DMS 273 (cell line): Measurements from ENCODE around the gene TYSND1.
"Not testable (repeated sequence)": the region's sequence is repeated elsewhere in the genome, so short reads cannot be mapped to it uniquely, and the experiment has no call there.

Experiments
- DNase-seq: peaks from one replicate; lab custom pipeline; 2025; ENCODE audit not compliant: unreplicated experiment; lab: John Stamatoyannopoulos, UW

Gene TYSND1

DNA sequence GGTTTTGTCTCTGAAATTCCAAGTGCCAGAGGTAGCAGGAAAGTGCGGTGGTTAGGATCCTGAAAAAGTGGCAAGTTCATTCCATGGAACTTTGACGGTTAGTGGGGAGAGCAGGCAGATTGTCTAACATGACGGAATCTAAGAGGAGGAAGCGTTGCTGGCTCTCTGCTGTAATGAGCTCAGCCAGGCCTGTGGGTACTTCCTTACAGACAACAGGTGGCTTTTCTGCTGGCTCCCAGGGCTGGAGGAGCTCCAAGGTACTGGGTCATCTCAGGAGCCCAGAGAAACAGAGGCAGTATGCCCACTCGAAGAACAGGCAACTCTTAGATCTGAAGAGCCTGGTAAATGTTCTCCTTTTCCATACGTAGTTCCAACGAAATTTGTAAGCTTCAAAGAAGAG lies 10.8 kb downstream of the TYSND1 start:
- no peak for DNase-seq

- DNase-seq = no peak
Measured at GRCh38 chr10:70135046-70135445, 11.5 kb downstream of the TYSND1 start.

DNA sequence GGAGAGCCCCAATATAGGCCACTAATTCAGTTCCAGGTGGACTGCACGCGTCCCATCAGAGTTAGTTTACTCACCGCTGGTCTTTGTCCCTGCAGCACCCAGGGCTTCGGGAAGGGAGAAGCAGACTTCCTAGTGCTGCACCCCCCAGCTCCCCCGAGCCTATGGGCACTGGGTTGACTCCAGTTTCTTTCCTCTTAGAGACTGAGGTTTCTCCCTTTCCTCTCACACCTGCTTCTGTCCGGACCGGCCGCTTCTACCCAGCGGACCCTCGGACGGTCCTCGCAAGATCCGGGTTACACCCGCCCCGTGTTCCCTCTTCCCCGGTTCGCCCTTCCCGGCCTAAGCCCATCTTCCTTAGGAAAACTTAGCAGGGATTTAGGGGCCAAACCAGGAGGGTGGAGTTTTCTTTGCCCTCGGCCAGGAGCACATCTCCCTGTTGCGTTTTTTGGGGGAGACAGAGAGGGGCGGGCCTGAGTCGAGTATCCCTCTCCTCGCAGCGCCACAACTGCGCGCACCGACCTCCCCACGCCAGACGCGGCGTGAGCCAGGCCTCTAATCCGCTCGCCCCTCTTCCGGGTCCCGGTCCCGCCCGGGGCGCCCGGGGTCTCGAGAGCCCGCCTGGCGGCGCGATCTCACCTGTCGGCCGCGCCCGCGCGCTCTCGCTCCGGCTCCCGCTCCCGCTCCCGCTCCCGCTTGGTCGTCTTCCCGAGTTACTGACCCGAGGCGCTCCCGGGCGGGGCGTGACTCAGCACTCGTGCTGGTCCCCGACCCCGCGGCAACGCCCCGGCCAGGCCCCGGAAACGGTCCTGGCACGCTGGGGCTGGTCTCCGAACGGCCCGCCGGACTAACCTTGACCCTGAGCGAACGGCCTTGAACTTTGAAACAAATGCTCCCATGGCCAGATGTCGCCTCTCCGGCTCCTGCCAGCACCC lies 14.1 kb downstream of the TYSND1 start, which contains the start of gene AIFM2:
TSS of gene AIFM2 (minus strand) at position 728 of the 932 bp plus-strand sequence. CDS start 8,741 bp downstream, outside the sequence.
- DNase-seq = peak; percentile 79

- no peak for DNase-seq
Measured at GRCh38 chr10:70131560-70131937, 15.0 kb downstream of the TYSND1 start.

DNA sequence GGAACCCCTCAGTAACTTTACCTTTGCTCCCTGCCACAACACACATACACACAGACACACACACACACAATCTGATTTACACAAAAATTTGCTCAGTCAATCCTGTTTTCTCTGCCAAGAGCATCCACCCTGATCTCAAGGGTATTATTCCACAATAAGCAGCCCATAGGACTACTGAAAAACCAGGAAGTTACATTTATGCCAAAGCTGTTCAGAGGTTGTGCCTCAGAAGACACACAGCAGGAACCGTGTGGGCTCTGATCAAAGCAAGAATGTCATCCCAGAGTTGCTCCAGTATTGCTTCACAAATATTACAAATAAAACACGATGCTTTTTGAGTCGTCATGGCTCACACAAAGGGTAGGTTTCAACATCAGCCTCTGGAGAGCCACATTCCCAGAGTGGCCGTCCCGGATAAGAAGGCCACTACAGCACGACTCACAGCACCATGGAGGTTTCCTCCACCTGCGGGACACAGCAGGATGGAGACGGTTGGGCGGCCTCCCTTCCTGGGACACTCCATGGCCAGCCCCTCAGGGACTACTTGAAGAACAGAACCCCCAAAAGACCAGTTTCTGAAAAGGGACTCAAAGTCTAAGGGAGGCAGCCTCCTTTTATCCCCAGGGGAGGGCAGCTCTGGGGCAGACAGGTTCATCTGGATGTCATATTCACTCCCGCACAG lies 15.5 kb downstream of the TYSND1 start:
- DNase-seq = no peak

- no peak for DNase-seq
Measured at GRCh38 chr10:70126700-70127395, 19.7 kb downstream of the TYSND1 start.

GRCh38 chr10:70125918-70126552 lies 20.5 kb downstream of the TYSND1 start:
- DNase-seq = no peak

- no peak for DNase-seq
Measured at GRCh38 chr10:70124918-70125317, 21.6 kb downstream of the TYSND1 start.

DNA sequence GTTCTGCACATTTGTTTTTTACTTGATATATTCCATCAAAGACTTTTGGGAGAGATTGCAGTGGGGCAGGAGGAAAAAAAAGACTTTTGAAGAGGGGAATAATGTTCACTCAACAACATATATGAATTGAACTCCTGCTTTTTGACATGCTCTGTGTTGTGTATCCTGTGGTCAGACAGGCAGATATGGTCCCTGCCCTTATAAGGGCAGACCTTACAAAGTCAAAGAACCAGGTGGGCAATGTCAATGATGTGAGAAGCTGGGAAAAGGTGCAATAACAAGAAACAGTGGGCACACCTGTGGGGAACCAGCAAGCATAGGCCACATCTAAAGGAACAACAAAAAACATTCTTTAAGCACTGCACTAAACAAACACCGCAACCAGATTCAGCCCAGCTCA lies 22.1 kb downstream of the TYSND1 start:
- DNase-seq = no peak

GRCh38 chr10:70123817-70124216 lies 22.7 kb downstream of the TYSND1 start:
- no peak for DNase-seq

DNA sequence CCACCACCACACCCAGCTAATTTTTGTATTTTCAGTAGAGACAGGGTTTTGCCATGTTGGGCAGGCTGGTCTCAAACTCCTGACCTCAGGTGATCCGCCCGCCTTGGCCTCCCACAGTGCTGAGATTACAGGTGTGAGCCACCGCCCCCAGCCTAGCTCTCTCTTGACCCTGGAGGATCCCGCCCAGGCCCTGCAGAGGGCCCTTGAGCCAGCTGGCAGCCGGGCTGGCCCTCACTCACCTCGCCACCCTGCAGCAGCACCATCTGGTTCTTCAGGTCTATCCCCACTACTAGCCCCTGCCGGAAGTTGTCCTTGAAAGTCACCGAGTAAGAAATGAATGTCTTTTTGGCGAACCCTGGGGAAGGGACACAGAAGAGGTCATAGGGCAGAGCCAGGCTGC lies 23.3 kb downstream of the TYSND1 start:
- DNase-seq = not testable (repeated sequence)

GRCh38 chr10:70122742-70123141 lies 23.8 kb downstream of the TYSND1 start:
- DNase-seq = no peak

DNA sequence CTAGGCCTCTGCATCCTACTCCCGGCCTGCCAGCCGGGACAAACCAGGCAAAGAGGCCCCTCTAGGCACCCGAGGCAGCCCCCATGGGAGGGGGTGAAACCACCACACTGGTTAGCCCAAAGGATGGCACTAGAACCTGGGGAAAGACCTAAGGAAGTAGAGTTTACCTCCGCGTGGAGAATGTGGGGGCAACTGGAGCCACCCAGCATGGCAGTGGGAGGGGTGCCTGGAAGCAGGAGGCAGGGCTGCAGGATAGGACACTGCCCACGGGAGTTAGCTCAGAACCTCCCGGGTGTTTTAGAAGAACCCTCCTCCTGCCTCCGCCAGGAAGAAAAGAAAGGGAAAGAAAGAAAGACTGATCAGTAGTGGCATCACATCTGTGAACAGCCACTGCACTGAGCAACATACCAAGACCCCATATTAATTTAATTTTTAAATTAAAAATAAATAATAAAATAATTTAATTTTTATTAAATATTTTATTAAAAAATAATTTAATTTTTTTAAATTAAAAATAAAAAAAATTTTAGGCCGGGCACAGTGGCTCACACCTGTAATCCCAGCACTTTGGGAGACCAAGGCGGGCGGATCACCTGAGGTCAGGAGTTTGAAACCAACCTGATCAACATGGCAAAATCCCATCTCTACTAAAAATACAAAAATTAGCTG lies 25.1 kb downstream of the TYSND1 start:
- DNase-seq = no peak

GRCh38 chr10:70120417-70120816 lies 26.1 kb downstream of the TYSND1 start:
- DNase-seq = no peak

- DNase-seq = no peak
Measured at GRCh38 chr10:70119623-70120022, 26.9 kb downstream of the TYSND1 start.

DNA sequence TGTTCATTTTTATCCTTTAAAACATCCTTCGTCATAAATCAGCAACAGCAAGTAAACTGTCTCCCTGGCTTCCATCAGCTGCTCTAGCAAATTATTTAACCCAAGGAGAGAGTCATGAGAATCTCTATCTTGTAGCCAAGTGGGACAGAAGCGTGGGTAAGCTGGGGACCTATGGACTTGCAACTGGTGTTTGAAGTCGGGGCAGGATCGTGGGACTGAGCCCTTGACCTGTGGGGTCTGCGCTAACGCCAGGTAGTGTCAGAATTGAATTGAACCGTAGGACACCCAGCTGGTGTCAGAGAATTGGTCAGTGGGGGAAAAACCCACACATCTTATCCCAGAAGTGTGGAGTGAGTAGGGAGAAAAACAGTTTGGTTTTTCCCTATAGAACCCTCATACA lies 27.3 kb downstream of the TYSND1 start:
- no peak for DNase-seq

DNA sequence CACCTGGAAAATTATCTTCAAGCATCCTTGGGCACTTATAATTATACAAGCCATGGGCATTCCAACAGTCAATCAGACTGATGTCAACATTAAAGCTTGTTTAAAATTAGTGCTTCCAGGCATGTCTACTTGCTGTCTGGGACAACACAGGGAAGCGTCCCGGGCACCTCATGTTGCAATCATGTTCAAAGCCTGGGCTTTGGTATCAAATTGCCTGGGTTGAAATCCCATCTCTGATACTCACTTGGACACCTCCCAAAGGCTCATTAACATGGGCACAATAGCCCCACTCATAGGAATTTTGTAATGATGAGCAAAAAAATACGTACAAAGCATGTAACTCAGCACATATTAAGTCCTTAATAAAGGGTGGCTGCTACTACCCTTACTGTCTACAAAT lies 28.3 kb downstream of the TYSND1 start:
- peak; percentile 5 for DNase-seq

DNA sequence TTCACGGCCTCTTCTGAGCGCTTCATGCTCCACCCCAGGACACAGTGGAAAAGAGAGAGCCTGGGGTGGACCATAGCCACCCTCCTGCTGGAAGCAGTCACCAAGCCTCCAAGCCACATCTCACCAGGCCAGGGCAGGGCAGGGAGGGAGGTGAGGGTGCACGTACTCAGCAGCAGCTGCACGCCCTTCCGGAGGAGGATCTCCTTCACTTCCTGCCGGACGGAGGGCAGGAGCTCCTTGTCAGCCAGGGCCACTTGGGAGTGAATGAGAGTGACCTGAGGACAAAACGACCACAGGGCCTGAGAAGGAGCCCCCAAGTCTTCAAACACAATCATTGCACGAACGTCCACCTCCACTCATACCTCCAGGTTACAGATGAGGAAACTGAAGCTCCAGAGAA lies 28.9 kb downstream of the TYSND1 start:
- no peak for DNase-seq

DNA sequence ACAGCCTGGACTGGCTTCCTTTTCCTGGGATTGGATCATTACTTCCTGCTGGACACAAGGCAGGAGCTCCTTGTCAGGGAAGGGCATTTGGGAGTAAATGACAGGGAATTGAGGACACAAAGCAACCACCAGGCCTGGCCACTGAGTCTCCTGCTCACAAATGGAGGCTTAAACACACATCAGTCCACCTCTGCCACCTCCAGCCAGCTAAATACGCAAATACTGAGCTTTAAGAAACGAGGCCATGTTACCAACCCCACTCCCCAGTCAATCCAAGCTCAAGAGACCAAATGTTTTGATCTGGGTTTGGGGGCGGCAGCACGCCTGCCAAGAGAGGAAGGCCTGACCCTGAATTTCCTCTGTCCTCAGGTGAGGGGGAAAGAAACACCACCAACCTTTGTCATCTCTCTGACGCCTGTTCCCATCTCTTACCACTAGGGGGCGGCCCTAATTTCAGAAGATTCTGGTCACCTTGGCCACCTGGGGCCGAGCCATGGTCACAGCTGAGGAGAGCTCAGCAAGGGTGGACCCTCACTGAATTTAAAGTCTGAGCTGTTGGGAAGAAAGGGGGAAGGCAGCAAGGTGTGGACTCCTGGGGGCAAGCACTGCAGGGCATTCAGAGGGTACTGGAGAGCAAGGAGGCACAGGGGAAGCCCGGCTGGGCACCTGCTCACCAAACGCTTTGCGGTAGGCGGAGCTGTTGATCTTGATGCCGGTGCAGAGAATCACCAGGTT lies 30.4 kb downstream of the TYSND1 start:
- DNase-seq = peak; percentile 60

GRCh38 chr10:70114902-70115301 lies 31.6 kb downstream of the TYSND1 start:
- DNase-seq = no peak
